Activated naive CD4-positive, alpha-beta T cell (primary cell): Measurements from ENCODE around the gene USP47.

ENCODE experiments used
- DNase-seq, 4 experiments: peaks; one replicate each; lab custom pipeline; 2025; lab: John Stamatoyannopoulos, UW

The USP47 gene

DNA sequence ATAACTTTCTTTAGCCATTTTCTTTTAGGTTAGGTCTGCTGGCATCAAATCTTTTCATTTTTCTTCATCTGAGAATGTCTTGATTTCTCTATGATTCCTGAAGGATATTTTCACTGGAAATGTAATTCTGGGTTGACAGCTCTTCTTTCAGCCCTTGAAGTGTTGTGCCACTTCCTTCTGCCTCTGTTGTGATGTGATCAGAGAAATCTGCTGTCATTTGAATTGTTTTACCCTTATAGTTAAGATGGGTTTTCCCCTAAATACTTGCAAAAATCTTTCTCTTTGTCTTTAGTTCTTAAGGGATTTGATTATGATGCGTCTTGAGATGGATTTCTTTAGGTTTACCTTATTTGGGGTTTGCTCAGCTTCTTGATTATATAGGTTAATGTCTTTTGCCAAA lies 23.0 kb downstream of the USP47 start:
- DNase-seq = no peak

GRCh38 chr11:11865449-11865848 lies 23.7 kb downstream of the USP47 start:
- DNase-seq = no peak

DNA sequence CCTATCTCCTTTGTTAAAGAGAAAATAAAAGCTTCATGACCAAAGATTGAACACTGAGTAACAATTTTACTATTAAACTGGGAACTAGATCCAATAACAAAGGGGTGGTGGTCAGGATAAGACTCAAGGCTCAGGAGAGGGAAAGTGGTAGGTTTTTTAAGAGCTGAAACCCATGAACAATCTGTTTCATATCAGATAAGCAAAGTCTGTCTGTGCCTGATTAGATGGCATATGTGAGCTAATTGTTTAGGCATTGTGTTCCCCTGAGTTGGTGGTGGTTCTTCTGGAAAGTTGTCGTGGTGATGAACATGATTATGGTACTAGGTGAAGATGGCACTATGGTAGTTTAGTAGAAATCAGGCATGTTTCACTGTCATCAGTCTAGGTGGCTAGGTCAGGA lies 24.4 kb downstream of the USP47 start:
- no peak for DNase-seq

- no peak for DNase-seq
These were observed 25.9 kb downstream of the USP47 start for GRCh38 chr11:11867720-11868119.

GRCh38 chr11:11871991-11872401 lies 30.2 kb downstream of the USP47 start:
- no peak for DNase-seq

DNA sequence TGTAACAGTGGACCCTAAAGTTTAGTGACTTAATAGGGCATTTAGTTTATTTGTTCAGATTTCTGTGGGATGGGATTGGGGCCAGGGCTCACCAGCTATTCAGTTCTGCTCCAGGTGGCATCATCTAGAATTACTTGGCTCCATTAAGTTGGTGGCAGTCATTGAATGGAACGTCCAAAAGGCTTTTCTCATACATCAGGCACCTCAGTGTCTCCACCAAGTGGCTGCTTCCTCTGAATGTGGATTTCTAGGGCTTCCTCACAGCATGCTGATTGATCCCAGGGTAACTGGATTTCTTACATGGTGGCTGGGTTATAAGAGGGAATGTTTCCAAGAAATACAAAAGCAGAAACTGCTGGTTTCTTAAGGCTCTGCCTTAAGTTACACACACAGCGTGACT lies 34.7 kb downstream of the USP47 start:
- DNase-seq = no peak

DNA sequence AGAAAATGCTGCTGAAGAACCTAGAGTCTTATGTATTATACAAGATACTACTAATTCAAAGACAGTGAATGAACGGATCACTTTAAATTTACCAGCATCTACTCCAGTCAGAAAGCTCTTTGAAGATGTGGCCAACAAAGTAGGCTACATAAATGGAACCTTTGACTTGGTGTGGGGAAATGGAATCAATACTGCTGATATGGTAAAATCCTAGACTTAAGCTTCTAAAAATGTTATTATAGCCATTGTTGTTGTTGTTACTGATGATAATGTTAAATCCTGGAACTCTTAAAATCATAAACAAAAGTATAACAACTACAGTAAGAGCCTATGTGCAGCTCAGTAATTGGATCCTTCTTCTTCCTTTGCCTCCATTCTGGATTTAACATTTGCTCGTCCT lies 38.4 kb downstream of the USP47 start:
- no peak for DNase-seq

DNA sequence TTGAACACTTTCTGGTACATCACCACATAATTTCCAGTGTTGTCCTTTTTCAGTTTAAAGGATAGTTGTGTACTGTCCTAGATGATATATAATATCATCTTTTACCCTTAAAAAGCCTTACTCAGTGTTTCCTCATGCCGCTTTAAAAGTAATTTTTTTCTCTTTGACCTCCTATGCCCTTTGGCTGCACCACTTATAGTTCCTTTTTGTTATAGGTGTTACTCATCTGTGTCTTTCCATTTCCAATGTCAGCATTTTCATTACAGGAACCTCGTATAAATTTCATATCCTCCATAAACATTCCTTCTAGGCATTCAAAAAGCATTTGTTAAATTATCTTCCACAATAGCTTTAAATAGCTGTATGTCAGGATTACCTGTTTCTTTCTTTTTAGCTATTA lies 40.8 kb downstream of the USP47 start:
- no peak for DNase-seq

GRCh38 chr11:11884351-11884750 lies 42.6 kb downstream of the USP47 start:
- no peak for DNase-seq

DNA sequence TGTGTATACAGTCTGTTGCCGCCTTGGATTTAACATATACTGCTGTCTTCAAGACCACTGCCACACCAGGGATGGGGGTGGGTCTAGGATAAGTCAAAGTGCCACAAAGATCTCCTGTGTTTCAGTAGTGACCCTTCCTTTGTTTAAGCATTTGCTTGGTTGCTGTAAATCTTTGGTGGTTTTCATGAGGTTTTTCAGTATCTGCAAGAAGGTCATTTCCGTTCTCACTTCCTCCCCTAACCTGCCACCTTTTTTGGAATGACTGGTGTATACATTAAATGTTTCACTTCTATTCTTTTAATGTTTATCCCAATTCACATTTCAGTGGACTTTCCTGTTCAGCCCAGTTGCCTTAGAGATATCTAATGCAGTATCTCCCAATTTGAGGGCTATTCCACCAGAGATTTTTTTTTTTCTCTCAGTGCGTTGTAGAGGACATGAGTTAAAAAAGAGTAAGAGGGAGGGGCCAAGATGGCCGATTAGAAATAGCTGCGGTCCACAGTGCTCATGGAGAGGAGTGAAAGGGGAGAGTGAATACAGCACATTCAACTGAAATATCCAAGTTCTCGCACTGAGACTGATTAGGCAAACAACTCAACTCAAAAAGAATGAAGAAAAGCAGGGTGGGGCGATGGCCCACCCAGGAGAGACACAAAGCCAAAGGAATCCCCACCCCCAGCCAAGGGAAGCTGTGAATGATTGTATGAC lies 43.2 kb downstream of the USP47 start:
- no peak for DNase-seq

DNA sequence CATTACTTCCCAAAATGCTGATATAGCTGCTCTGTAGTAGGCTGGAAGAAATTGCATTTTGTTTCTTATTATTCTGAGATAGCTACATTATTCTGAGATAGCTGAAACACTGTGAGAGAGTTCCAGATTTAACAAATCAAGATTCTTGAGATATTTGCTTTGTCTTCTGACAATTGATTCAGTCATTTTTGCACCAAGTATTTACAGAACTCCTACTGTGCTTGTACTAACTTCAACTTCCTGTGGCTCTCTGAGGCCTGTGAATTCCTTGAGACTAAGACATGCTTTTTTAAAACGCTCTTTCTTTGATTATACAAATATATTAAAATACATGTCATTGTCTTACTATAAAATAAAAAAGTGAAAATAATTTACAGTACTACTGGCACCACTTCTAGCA lies 52.7 kb downstream of the USP47 start:
- no peak for DNase-seq

GRCh38 chr11:11895672-11896071 lies 53.9 kb downstream of the USP47 start:
- no peak for DNase-seq

DNA sequence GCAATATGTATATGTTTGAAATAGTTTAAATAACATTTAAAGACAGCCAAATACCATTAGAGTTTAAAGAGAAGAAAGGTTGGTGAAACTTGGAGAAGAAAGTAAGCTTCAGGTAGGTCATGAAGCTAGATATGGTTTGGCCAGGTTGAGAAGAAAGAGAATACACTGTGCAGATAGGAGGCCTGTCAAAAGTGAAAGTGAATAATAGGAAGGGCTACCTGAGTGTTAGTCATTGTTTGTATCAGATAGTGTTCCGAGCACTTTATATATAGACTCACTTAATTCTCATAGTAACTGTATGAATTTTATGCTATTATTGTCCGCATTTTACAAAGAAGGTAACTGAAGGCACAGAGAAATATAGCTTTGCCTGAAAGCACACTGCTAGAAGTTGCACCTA lies 56.9 kb downstream of the USP47 start:
- DNase-seq = no peak

DNA sequence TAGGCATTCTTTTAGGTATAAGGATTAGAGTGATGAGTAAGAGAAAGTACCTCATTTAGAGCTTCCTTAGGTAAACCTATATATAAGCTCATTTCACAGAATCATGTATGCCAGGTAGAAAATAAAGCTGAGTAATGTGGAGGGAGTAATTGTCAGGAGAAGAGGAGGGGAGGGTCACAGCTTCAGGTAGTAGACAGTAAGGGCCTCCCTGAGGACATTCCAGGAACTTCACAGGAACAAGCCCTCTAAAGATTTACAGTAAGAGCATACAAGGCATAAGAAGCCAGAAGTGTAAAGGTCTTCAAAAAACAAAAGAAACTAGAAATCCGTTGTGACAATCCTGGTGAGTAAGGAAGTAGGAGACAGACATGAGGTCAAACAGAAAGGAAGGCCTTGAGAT lies 57.6 kb downstream of the USP47 start:
- DNase-seq = no peak

- no peak for DNase-seq
These were observed 60.2 kb downstream of the USP47 start for GRCh38 chr11:11901929-11902328.

GRCh38 chr11:11909727-11910126 lies 68.0 kb downstream of the USP47 start:
- no peak for DNase-seq

- no peak for DNase-seq
These were observed 68.8 kb downstream of the USP47 start for GRCh38 chr11:11910541-11910940.

DNA sequence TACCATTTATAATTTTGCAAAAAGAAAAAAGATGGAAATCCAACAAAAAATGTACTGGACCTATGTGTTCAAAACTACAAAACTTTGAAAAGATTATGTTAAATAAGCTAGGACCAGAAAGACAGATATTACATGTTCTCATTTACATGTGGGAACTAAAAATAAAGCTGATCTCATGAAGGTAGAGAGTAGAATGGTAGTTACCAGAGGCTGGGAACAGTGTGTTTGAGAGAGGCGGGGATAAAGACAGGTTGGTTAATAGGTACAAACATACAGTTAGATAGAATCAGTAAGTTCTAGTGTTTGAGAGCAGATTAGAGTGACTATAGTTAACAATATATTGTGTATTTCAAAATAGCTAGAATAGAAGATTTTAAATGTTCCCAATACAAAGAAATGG lies 71.6 kb downstream of the USP47 start:
- no peak for DNase-seq

- DNase-seq = no peak
These were observed 73.9 kb downstream of the USP47 start for GRCh38 chr11:11915625-11916024.

GRCh38 chr11:11916981-11917399 lies 75.2 kb downstream of the USP47 start:
- no peak for DNase-seq

GRCh38 chr11:11923828-11924227 lies 82.1 kb downstream of the USP47 start:
- DNase-seq = no peak

GRCh38 chr11:11929920-11930319 lies 88.1 kb downstream of the USP47 start:
- no peak for DNase-seq

GRCh38 chr11:11931461-11932055 lies 89.8 kb downstream of the USP47 start:
- no peak for DNase-seq

DNA sequence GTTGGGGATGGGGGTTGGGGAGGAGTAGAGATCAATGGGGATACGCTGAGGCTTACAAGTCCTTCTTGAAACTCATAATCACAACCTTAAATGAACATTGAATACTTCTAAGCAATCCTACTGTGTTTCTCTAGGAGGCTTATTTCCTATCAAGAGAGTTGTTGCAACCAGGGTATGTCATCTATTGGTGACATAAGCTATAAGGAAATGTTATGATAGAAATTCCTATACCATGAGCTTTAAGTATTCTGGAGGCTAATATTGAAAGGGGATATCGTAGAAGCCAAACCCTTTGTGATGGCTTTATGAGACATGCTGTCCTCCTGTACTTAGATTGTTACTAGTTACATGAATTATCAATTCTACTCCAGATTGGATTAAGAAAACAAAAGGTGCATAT lies 93.8 kb downstream of the USP47 start:
- DNase-seq = no peak
